CD4-positive, alpha-beta T cell treated with Interleukin-4 for 1 hour (primary cell): ENCODE data around the gene DNAH1.
A peak's percentile ranks its signal among the peaks of the same experiment; 100 is the strongest.

Experiments used
- DNase-seq, 2 donors: peaks; one replicate each; pipeline ENCODE4 v3.0.0-alpha.2; 2020 to 2022

DNAH1 gene

GRCh38 chr3:52361454-52361853 lies 45.3 kb downstream of the DNAH1 start:
- DNase-seq = no peak

- DNase-seq = no peak
These were observed 45.8 kb downstream of the DNAH1 start for GRCh38 chr3:52361898-52362297.

- no peak for DNase-seq
These were observed 48.4 kb downstream of the DNAH1 start for GRCh38 chr3:52364322-52365035.

- DNase-seq = no peak
These were observed 50.4 kb downstream of the DNAH1 start for GRCh38 chr3:52366527-52366926.

GRCh38 chr3:52367891-52368880 lies 52.1 kb downstream of the DNAH1 start:
- DNase-seq = no peak

- DNase-seq = no peak
These were observed 54.4 kb downstream of the DNAH1 start for GRCh38 chr3:52370531-52370930.

- DNase-seq = peak in 1 of 2 donors; percentile 68
These were observed 56.8 kb downstream of the DNAH1 start for GRCh38 chr3:52372822-52373504.

GRCh38 chr3:52373676-52374075 lies 57.6 kb downstream of the DNAH1 start:
- DNase-seq = no peak

- DNase-seq = no peak
These were observed 58.1 kb downstream of the DNAH1 start for GRCh38 chr3:52374173-52374572.

- no peak for DNase-seq
These were observed 63.5 kb downstream of the DNAH1 start for GRCh38 chr3:52379610-52380009.

- no peak for DNase-seq
These were observed 63.9 kb downstream of the DNAH1 start for GRCh38 chr3:52380023-52380422.

- DNase-seq = no peak
These were observed 65.5 kb downstream of the DNAH1 start for GRCh38 chr3:52381623-52382022.

GRCh38 chr3:52383446-52383845 lies 67.3 kb downstream of the DNAH1 start:
- no peak for DNase-seq

- no peak for DNase-seq
These were observed 68.1 kb downstream of the DNAH1 start for GRCh38 chr3:52384019-52384761.

- DNase-seq = peak in 1 of 2 donors; percentile 8
These were observed 69.0 kb downstream of the DNAH1 start for GRCh38 chr3:52385157-52385556.

GRCh38 chr3:52387481-52387880 lies 71.4 kb downstream of the DNAH1 start:
- no peak for DNase-seq

- DNase-seq = no peak
These were observed 72.3 kb downstream of the DNAH1 start for GRCh38 chr3:52388348-52388821.

- DNase-seq = no peak
These were observed 72.8 kb downstream of the DNAH1 start for GRCh38 chr3:52388933-52389332.

GRCh38 chr3:52391096-52391495 lies 75.0 kb downstream of the DNAH1 start:
- no peak for DNase-seq

- DNase-seq = no peak
These were observed 76.3 kb downstream of the DNAH1 start for GRCh38 chr3:52392216-52392930.

GRCh38 chr3:52393131-52393807 lies 77.2 kb downstream of the DNAH1 start:
- DNase-seq = no peak
